Tibial nerve (tissue), 4 donors: Measurements from ENCODE around the gene PFDN1. TPM values are rescaled to one million over a fixed set of nuclear protein-coding genes. Genes with fewer than 3 reads are reported as not detected.
A peak's percentile ranks its signal among the peaks of the same experiment; 100 is the strongest.

Experiments
- DNase-seq, 2 donors: peaks; one replicate each; pipeline ENCODE4 v3.0.0-alpha.2; 2019; ENCODE audit warnings: low spot score in 2 of 2
- H3K27ac ChIP-seq, 4 donors: fragments of 200-600 bp; sonication (generic) in 3 of 4; one replicate each; pipeline ENCODE4 v1.5.1; 2017 to 2019; ENCODE audit warnings: mild to moderate bottlenecking in 1 of 4
- H3K27me3 ChIP-seq, 2 donors: fragments of 200-600 bp; sonication (generic) in 1 of 2; one replicate each; pipeline versions ENCODE4 v1.5.1 to v1.6.0; 2017 to 2019
- H3K36me3 ChIP-seq, 3 donors: fragments of 200-600 bp; sonication (generic); one replicate each; pipeline ENCODE4 v1.5.1; 2018 to 2019
- H3K4me1 ChIP-seq, 4 donors: fragments of 200-600 bp; sonication (generic) in 3 of 4; one replicate each; pipeline ENCODE4 v1.5.1; 2017 to 2019
- H3K4me3 ChIP-seq, 4 donors: fragments of 200-600 bp; sonication (generic) in 3 of 4; one replicate each; pipeline ENCODE4 v1.5.1; 2017 to 2019; ENCODE audit warnings: mild to moderate bottlenecking in 1 of 4, moderate library complexity in 1 of 4
- H3K9me3 ChIP-seq, 4 donors: fragments of 200-600 bp; sonication (generic) in 3 of 4; one replicate each; pipeline ENCODE4 v1.5.1; 2017 to 2019
- EP300 ChIP-seq, 2 donors: sonication (generic); formaldehyde crosslinking; IDR thresholded peaks; one replicate each; pipeline ENCODE4 v1.6.1; 2017; ENCODE audit warnings: antibody characterized with exemption in 2 of 2, mild to moderate bottlenecking in 1 of 2
- POLR2A ChIP-seq, 2 donors: fragments of 450-650 bp; IDR thresholded peaks; one replicate each; pipeline ENCODE4 v1.6.1; 2017; ENCODE audit warnings: antibody characterized with exemption in 2 of 2, mild to moderate bottlenecking in 2 of 2, moderate library complexity in 2 of 2
- WGBS, 2 donors: methylation state at CpG; one replicate each; pipeline ENCODE4 v1.1.5; 2018; 5-methylcytosine and 5-hydroxymethylcytosine counted together
- total RNA-seq, 4 donors: library from RNA; depleted of rRNA; stranded (reverse); fragments of >200 nt; gene quantifications; one replicate each; pipeline ENCODE4 v1.1.0, GENCODE V29; 2016
- TF ChIP-seq, protein P1 (sequence below), 5 experiments: fragments of 200-600 bp in 3 of 5; fragments of 450-650 bp in 2 of 5; sonication (generic) in 3 of 5; IDR thresholded peaks; one replicate each; pipeline ENCODE4 v1.5.1; 2016 to 2019; ENCODE audit warnings: antibody characterized with exemption in 5 of 5, mild to moderate bottlenecking in 3 of 5, moderate library complexity in 2 of 5

Gene PFDN1
- total RNA-seq, 4 donors from 2014 or later, result 98.2 to 146 (median 109) TPM

DNA sequence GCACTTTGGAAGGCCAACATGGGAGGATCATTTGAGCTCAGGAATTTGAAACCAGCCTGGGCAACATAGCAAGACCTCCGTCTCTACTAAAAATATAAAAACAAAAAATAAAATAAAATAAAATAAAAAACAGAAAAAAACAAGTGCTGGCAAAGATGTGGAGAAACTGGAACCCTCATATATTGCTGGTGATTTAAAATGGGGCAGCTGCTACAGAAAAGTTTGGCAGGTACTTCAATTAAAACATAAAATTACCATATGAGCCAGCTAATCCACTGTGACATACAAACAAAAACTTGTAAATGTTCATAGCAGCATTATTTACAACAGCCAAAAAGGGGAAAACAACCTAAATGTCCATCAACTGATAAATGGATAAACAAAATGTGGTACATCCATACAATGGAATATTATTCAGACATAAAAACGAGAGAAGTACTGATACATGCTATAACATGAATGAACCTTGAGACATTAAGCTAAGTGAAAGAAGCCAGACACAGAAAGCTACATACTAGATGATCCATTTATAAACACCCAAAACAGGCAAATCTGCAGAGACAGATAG lies 42.7 kb downstream of the PFDN1 start:
- WGBS, 2 donors, result 94 to 98% methylated on average over 2 of the region's 2 CpGs
- no peak overlapping the region for H3K4me3 ChIP-seq
- no peaks in the 10 kb centered on the region for H3K27me3 ChIP-seq
- peaks cover 0 to 41% (median 9%) of the 10 kb centered on the region in 4 donors for H3K4me1 ChIP-seq
- H3K36me3 ChIP-seq, result peaks cover 0 to 5% (median 0%) of the 10 kb centered on the region in 3 donors
- TF ChIP-seq EP300 (IDR thresholded peaks at IDR 0.05) (no peak), POLR2A (IDR thresholded peaks at IDR 0.05) (no peak)
- TF ChIP-seq, protein P1, sequence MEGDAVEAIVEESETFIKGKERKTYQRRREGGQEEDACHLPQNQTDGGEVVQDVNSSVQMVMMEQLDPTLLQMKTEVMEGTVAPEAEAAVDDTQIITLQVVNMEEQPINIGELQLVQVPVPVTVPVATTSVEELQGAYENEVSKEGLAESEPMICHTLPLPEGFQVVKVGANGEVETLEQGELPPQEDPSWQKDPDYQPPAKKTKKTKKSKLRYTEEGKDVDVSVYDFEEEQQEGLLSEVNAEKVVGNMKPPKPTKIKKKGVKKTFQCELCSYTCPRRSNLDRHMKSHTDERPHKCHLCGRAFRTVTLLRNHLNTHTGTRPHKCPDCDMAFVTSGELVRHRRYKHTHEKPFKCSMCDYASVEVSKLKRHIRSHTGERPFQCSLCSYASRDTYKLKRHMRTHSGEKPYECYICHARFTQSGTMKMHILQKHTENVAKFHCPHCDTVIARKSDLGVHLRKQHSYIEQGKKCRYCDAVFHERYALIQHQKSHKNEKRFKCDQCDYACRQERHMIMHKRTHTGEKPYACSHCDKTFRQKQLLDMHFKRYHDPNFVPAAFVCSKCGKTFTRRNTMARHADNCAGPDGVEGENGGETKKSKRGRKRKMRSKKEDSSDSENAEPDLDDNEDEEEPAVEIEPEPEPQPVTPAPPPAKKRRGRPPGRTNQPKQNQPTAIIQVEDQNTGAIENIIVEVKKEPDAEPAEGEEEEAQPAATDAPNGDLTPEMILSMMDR (IDR thresholded peaks at IDR 0.05), result no peak
- DNase-seq, result no peak
- H3K9me3 ChIP-seq, result no peaks in the 10 kb centered on the region
- H3K27ac ChIP-seq, result peak overlapping the region in 3 of 4 donors; percentile 68 to 87 (median 86)

DNA sequence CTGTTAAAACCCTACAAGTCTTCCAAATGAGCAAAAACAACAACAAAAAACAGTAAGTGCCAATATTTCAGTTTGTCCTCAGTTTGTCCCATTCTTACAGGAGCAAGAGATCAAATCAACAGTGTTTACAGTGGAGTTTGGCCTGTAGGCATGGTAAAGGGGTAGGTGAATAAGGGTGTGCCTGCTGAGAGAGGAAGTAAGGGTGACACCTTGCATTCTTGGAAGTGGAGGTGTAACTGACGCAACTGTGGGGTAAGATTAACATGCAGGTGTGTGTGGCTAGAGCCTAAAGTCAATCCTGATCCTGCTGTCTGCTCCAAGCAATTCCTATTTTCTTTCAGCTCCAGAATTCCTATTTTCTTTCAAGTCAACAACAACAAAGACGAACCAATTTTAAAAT lies 43.4 kb downstream of the PFDN1 start:
- Histone ChIP-seq H3K4me1 (peaks cover 0 to 43% (median 9%) of the 10 kb centered on the region in 4 donors), H3K36me3 (peaks cover 0 to 5% (median 0%) of the 10 kb centered on the region in 3 donors)
- WGBS, 2 donors, result 93 to 99% methylated on average over 2 of the region's 2 CpGs

DNA sequence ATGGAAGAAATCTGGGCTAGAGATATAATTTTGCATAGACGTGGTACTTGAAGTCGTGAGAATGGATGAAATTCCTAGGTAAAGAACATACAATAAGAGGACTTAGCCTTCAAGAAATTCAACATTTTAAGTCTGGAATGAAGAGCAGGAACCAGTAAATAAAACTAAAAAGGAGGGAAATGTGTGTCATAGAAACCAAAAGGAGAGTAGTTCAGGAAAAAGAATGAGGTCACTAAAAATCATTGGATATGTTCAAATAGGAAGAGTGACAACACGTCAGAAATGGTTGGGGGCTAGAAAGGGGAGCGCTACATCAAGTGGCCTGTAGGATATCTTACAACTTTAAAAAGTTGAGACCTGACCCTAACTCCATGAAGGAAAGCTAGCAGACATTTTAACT lies 44.0 kb downstream of the PFDN1 start:
- Histone ChIP-seq H3K36me3 (peaks cover 0 to 5% (median 0%) of the 10 kb centered on the region in 3 donors), H3K4me3 (no peak overlapping the region), H3K4me1 (peaks cover 0 to 50% (median 12%) of the 10 kb centered on the region in 4 donors), H3K9me3 (no peaks in the 10 kb centered on the region), H3K27me3 (no peaks in the 10 kb centered on the region), H3K27ac (no peak overlapping the region)
- TF ChIP-seq POLR2A (IDR thresholded peaks at IDR 0.05) (no peak), EP300 (IDR thresholded peaks at IDR 0.05) (no peak)
- TF ChIP-seq, protein P1 (IDR thresholded peaks at IDR 0.05), result no peak
- DNase-seq, result no peak
- WGBS, 2 donors, result 83 to 91% methylated on average over 4 of the region's 4 CpGs

More for the DNA sequence above, 43.4 kb downstream of the PFDN1 start:
- Histone ChIP-seq H3K9me3 (no peaks in the 10 kb centered on the region), H3K4me3 (no peak overlapping the region), H3K27me3 (no peaks in the 10 kb centered on the region), H3K27ac (no peak overlapping the region)
- DNase-seq, result no peak
- TF ChIP-seq, protein P1 (IDR thresholded peaks at IDR 0.05), result no peak
- no peak for TF ChIP-seq EP300 (IDR thresholded peaks at IDR 0.05)
- no peak for TF ChIP-seq POLR2A (IDR thresholded peaks at IDR 0.05)

DNA sequence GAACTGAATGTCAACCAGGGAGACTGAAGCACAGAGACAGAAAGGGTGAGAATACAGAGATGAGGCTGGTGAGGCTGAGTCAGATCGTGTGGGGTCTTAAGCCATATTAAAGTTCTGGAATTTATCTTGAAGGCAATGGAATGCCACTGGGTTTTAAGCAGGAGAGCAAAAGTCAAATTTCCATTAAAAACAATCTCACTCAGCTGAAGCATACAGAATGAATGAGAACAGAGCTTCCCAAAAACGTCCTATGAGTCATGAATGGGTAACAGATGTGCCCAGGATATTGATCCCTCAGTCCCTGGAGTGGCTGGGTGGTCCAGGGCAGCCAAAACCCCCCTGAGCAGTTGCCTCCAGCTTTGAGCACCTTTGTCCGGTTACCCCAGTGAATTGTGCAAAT lies 44.9 kb downstream of the PFDN1 start:
- TF ChIP-seq POLR2A (IDR thresholded peaks at IDR 0.05) (no peak), EP300 (IDR thresholded peaks at IDR 0.05) (no peak)
- TF ChIP-seq, protein P1 (IDR thresholded peaks at IDR 0.05), result no peak
- WGBS, 2 donors, result 42 to 46% methylated on average over 3 of the region's 3 CpGs
- no peaks in the 10 kb centered on the region for H3K9me3 ChIP-seq
- H3K4me3 ChIP-seq, result no peak overlapping the region
- no peaks in the 10 kb centered on the region for H3K27me3 ChIP-seq
- DNase-seq, result no peak
- H3K36me3 ChIP-seq, result peaks cover 0 to 5% (median 0%) of the 10 kb centered on the region in 3 donors
- H3K27ac ChIP-seq, result no peak overlapping the region
- H3K4me1 ChIP-seq, result peaks cover 0 to 58% (median 20%) of the 10 kb centered on the region in 4 donors

DNA sequence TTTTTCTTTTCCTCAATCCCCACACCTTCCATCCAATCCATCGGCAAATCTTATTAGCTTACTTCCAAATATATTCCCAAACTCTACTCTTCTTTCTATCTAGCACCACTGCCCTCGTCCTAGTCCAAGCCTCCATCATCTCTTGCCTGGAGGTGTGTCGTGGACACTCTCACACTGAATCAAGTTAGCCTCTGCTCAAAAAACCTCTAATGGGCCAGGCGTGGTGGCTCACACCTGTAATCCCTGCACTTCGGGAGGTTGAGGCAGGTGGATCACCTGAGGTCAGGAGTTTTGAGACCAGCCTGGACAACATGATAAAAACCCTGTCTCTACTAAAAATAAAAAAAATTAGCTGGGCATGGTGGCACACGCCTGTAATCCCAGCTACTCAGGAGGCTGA lies 46.2 kb downstream of the PFDN1 start:
- Histone ChIP-seq H3K4me3 (no peak overlapping the region), H3K27ac (peak overlapping the region in 1 of 4 donors; percentile 18), H3K36me3 (peaks cover 0 to 5% (median 0%) of the 10 kb centered on the region in 3 donors), H3K9me3 (no peaks in the 10 kb centered on the region), H3K4me1 (peaks cover 0 to 61% (median 19%) of the 10 kb centered on the region in 4 donors), H3K27me3 (no peaks in the 10 kb centered on the region)
- 95 to 97% methylated on average over 6 of the region's 6 CpGs for WGBS, 2 donors
- TF ChIP-seq POLR2A (IDR thresholded peaks at IDR 0.05) (no peak), EP300 (IDR thresholded peaks at IDR 0.05) (no peak)
- TF ChIP-seq, protein P1 (IDR thresholded peaks at IDR 0.05), result no peak
- DNase-seq, result no peak
